ENCODE results near the gene CHCT1.

CHCT1 gene

GRCh38 chr17:60439501-60439900, 17.2 kb downstream of the CHCT1 start:
- peaks cover 0 to 6% of the 10 kb centered on the region in 2 donors for H3K4me1 ChIP-seq (ENCODE audit: control insufficient read depth in 2 of 2, insufficient read depth in 1 of 2, low read depth in 1 of 2, low read length in 2 of 2)
- H3K27ac ChIP-seq (replicated peaks; ENCODE audit: low read length) = no peak overlapping the region
- H3K14ac ChIP-seq (ENCODE audit: low read length) = no peak overlapping the region
- no peak overlapping the region for H2AK5ac ChIP-seq (ENCODE audit: low read depth, low read length)
- H3K4me3 ChIP-seq (ENCODE audit: low read length in 2 of 2) = no peak overlapping the region
- no peak overlapping the region for H2AFZ ChIP-seq (ENCODE audit: low read length)
- no peak overlapping the region for H3K4me2 ChIP-seq (ENCODE audit: insufficient read depth, low read length, poor library complexity, severe bottlenecking)
- no peak overlapping the region for H2BK120ac ChIP-seq (ENCODE audit: low read depth, low read length)
- no peak overlapping the region for H4K91ac ChIP-seq (ENCODE audit: low read depth, low read length, poor library complexity)
- H3K9ac ChIP-seq (ENCODE audit: low read depth, low read length, poor library complexity) = no peak overlapping the region
- DNase-seq (ENCODE audit: low spot score) = no peak
- peaks cover 0 to 2% of the 10 kb centered on the region in 2 donors for H3K9me3 ChIP-seq (replicated peaks in 1 of 2; ENCODE audit: control insufficient read depth in 2 of 2, insufficient read depth in 1 of 2, low read depth in 1 of 2, low read length in 2 of 2)
- no peak overlapping the region for H2BK12ac ChIP-seq (ENCODE audit: low read length)
- H2BK15ac ChIP-seq (ENCODE audit: low read length) = no peak overlapping the region
- H3K18ac ChIP-seq (ENCODE audit: low read length) = no peak overlapping the region
- H3K79me1 ChIP-seq (ENCODE audit: low read depth, low read length) = no peaks in the 10 kb centered on the region
- no peak overlapping the region for H3K4ac ChIP-seq (ENCODE audit: low read length)
- H3K27me3 ChIP-seq (ENCODE audit: control insufficient read depth in 3 of 3, insufficient read depth in 3 of 3, low read depth in 1 of 3, low read length in 3 of 3) = no peaks in the 10 kb centered on the region
- no peak overlapping the region for H3K23ac ChIP-seq (ENCODE audit: low read depth, low read length, poor library complexity)
- WGBS, 2 donors (ENCODE audit: extremely low coverage in 2 of 2, insufficient read length in 2 of 2, insufficient replicate concordance in 1 of 2) = no CpG with 5 or more reads among the region's 2 CpGs
- H4K8ac ChIP-seq (ENCODE audit: low read depth, low read length) = no peak overlapping the region
- no peak overlapping the region for H2BK5ac ChIP-seq (ENCODE audit: low read length)
- H3K36me3 ChIP-seq (replicated peaks in 1 of 2; ENCODE audit: control insufficient read depth in 2 of 2, insufficient read depth in 2 of 2, low read length in 2 of 2) = peaks cover 0 to 15% of the 10 kb centered on the region in 2 donors

DNA sequence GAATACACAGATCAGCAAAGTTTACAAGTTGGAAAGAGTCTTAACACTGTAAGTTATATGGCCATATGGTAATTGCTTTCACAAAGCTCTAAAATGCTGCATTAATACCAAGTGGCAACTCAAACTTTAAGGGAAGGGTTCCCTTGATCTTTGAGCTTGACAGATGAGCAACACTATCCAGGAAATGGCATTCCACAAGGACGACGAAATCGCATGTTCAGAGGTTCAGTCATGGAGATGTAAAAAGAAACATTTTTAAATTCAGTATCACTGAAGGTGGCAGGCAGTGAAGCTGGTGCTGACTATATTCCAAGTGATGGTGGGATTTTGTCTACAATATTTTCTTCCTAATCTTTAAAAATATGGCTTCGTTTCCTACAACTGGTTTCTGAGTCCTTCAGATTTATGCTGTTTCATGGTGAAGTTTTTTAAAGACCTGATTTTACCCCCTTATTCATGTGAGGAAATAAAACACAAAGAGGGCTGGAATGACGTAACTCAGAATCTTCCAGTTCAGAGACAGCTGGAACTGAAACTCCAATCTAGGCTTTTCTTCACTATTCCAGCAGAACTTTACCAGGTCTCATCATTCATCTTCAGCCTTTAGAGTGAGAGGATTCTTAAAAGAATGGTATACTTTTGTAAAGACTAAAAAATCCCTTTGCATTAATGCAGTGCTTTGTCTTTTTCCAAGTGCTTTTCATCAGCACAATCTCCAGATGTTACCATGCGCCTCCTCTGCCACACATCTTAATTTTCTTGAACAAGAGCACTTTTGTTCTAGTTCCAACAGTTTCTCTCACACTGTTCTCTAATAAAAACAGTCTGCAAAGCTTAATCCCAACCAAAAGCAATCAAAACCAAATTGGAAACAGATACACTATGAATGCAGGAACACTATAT, 20.2 kb downstream of the CHCT1 start:
- Histone ChIP-seq H3K79me1 (ENCODE audit: low read depth, low read length) (no peaks in the 10 kb centered on the region), H2BK12ac (ENCODE audit: low read length) (no peak overlapping the region), H2AK5ac (ENCODE audit: low read depth, low read length) (no peak overlapping the region), H2BK5ac (ENCODE audit: low read length) (no peak overlapping the region), H3K36me3 (replicated peaks in 1 of 2; ENCODE audit: control insufficient read depth in 2 of 2, insufficient read depth in 2 of 2, low read length in 2 of 2) (peaks cover 3 to 45% of the 10 kb centered on the region in 2 donors), H3K9ac (ENCODE audit: low read depth, low read length, poor library complexity) (no peak overlapping the region), H2AFZ (ENCODE audit: low read length) (no peak overlapping the region), H3K18ac (ENCODE audit: low read length) (no peak overlapping the region), H3K4me1 (ENCODE audit: control insufficient read depth in 2 of 2, insufficient read depth in 1 of 2, low read depth in 1 of 2, low read length in 2 of 2) (peaks cover 0 to 6% of the 10 kb centered on the region in 2 donors), H4K8ac (ENCODE audit: low read depth, low read length) (no peak overlapping the region), H3K27ac (replicated peaks; ENCODE audit: low read length) (no peak overlapping the region), H3K4ac (ENCODE audit: low read length) (no peak overlapping the region), H3K4me2 (ENCODE audit: insufficient read depth, low read length, poor library complexity, severe bottlenecking) (no peak overlapping the region), H3K23ac (ENCODE audit: low read depth, low read length, poor library complexity) (no peak overlapping the region), H3K4me3 (ENCODE audit: low read length in 2 of 2) (no peak overlapping the region), H2BK15ac (ENCODE audit: low read length) (no peak overlapping the region), H3K27me3 (ENCODE audit: control insufficient read depth in 3 of 3, insufficient read depth in 3 of 3, low read depth in 1 of 3, low read length in 3 of 3) (no peaks in the 10 kb centered on the region), H4K91ac (ENCODE audit: low read depth, low read length, poor library complexity) (no peak overlapping the region), H2BK120ac (ENCODE audit: low read depth, low read length) (no peak overlapping the region), H3K14ac (ENCODE audit: low read length) (no peak overlapping the region), H3K9me3 (replicated peaks in 1 of 2; ENCODE audit: control insufficient read depth in 2 of 2, insufficient read depth in 1 of 2, low read depth in 1 of 2, low read length in 2 of 2) (peaks cover 0 to 2% of the 10 kb centered on the region in 2 donors)
- no CpG with 5 or more reads among the region's 6 CpGs for WGBS, 2 donors (ENCODE audit: extremely low coverage in 2 of 2, insufficient read length in 2 of 2, insufficient replicate concordance in 1 of 2)
- no peak for DNase-seq (ENCODE audit: low spot score)

- Histone ChIP-seq H4K91ac (ENCODE audit: low read depth, low read length, poor library complexity) (no peak overlapping the region), H3K36me3 (replicated peaks in 1 of 2; ENCODE audit: control insufficient read depth in 2 of 2, insufficient read depth in 2 of 2, low read length in 2 of 2) (peaks cover 3 to 57% of the 10 kb centered on the region in 2 donors), H2BK120ac (ENCODE audit: low read depth, low read length) (no peak overlapping the region), H3K9ac (ENCODE audit: low read depth, low read length, poor library complexity) (no peak overlapping the region), H3K14ac (ENCODE audit: low read length) (no peak overlapping the region), H2BK15ac (ENCODE audit: low read length) (no peak overlapping the region), H3K9me3 (replicated peaks in 1 of 2; ENCODE audit: control insufficient read depth in 2 of 2, insufficient read depth in 1 of 2, low read depth in 1 of 2, low read length in 2 of 2) (peaks cover 0 to 2% of the 10 kb centered on the region in 2 donors), H3K27ac (replicated peaks; ENCODE audit: low read length) (no peak overlapping the region), H2AK5ac (ENCODE audit: low read depth, low read length) (no peak overlapping the region), H3K4ac (ENCODE audit: low read length) (no peak overlapping the region), H3K4me1 (ENCODE audit: control insufficient read depth in 2 of 2, insufficient read depth in 1 of 2, low read depth in 1 of 2, low read length in 2 of 2) (peaks cover 0 to 6% of the 10 kb centered on the region in 2 donors), H2AFZ (ENCODE audit: low read length) (no peak overlapping the region), H3K23ac (ENCODE audit: low read depth, low read length, poor library complexity) (no peak overlapping the region), H4K8ac (ENCODE audit: low read depth, low read length) (no peak overlapping the region), H3K27me3 (ENCODE audit: control insufficient read depth in 3 of 3, insufficient read depth in 3 of 3, low read depth in 1 of 3, low read length in 3 of 3) (no peaks in the 10 kb centered on the region), H2BK5ac (ENCODE audit: low read length) (no peak overlapping the region), H3K4me2 (ENCODE audit: insufficient read depth, low read length, poor library complexity, severe bottlenecking) (no peak overlapping the region), H2BK12ac (ENCODE audit: low read length) (no peak overlapping the region), H3K18ac (ENCODE audit: low read length) (no peak overlapping the region), H3K4me3 (ENCODE audit: low read length in 2 of 2) (no peak overlapping the region), H3K79me1 (ENCODE audit: low read depth, low read length) (no peaks in the 10 kb centered on the region)
- WGBS, 2 donors (ENCODE audit: extremely low coverage in 2 of 2, insufficient read length in 2 of 2, insufficient replicate concordance in 1 of 2) = no CpG with 5 or more reads among the region's 6 CpGs
- no peak for DNase-seq (ENCODE audit: low spot score)
Observed at GRCh38 chr17:60443713-60444112, 21.4 kb downstream of the CHCT1 start.

- H3K79me1 ChIP-seq (ENCODE audit: low read depth, low read length) = no peaks in the 10 kb centered on the region
- no peak overlapping the region for H3K23ac ChIP-seq (ENCODE audit: low read depth, low read length, poor library complexity)
- no peak overlapping the region for H4K8ac ChIP-seq (ENCODE audit: low read depth, low read length)
- no peak overlapping the region for H2BK12ac ChIP-seq (ENCODE audit: low read length)
- no peaks in the 10 kb centered on the region for H3K27me3 ChIP-seq (ENCODE audit: control insufficient read depth in 3 of 3, insufficient read depth in 3 of 3, low read depth in 1 of 3, low read length in 3 of 3)
- H3K14ac ChIP-seq (ENCODE audit: low read length) = no peak overlapping the region
- no peak overlapping the region for H4K91ac ChIP-seq (ENCODE audit: low read depth, low read length, poor library complexity)
- H3K4ac ChIP-seq (ENCODE audit: low read length) = no peak overlapping the region
- no peak overlapping the region for H3K4me3 ChIP-seq (ENCODE audit: low read length in 2 of 2)
- DNase-seq (ENCODE audit: low spot score) = no peak
- no peak overlapping the region for H2BK15ac ChIP-seq (ENCODE audit: low read length)
- H3K9ac ChIP-seq (ENCODE audit: low read depth, low read length, poor library complexity) = no peak overlapping the region
- H3K36me3 ChIP-seq (replicated peaks in 1 of 2; ENCODE audit: control insufficient read depth in 2 of 2, insufficient read depth in 2 of 2, low read length in 2 of 2) = peaks cover 3 to 70% of the 10 kb centered on the region in 2 donors
- H3K4me2 ChIP-seq (ENCODE audit: insufficient read depth, low read length, poor library complexity, severe bottlenecking) = no peak overlapping the region
- no peak overlapping the region for H2BK120ac ChIP-seq (ENCODE audit: low read depth, low read length)
- H3K27ac ChIP-seq (replicated peaks; ENCODE audit: low read length) = no peak overlapping the region
- peaks cover 0 to 6% of the 10 kb centered on the region in 2 donors for H3K4me1 ChIP-seq (ENCODE audit: control insufficient read depth in 2 of 2, insufficient read depth in 1 of 2, low read depth in 1 of 2, low read length in 2 of 2)
- peaks cover 0 to 2% of the 10 kb centered on the region in 2 donors for H3K9me3 ChIP-seq (replicated peaks in 1 of 2; ENCODE audit: control insufficient read depth in 2 of 2, insufficient read depth in 1 of 2, low read depth in 1 of 2, low read length in 2 of 2)
- no peak overlapping the region for H2BK5ac ChIP-seq (ENCODE audit: low read length)
- H3K18ac ChIP-seq (ENCODE audit: low read length) = no peak overlapping the region
- no peak overlapping the region for H2AK5ac ChIP-seq (ENCODE audit: low read depth, low read length)
- H2AFZ ChIP-seq (ENCODE audit: low read length) = no peak overlapping the region
Observed at GRCh38 chr17:60445144-60445543, 22.9 kb downstream of the CHCT1 start.

Data from neuronal stem cell (in vitro differentiated cells).